ENCODE measurements around the gene TIGD3.
"Not testable (repeated sequence)": the region's sequence is repeated elsewhere in the genome, so short reads cannot be mapped to it uniquely, and the experiment has no call there.

The TIGD3 gene

DNA sequence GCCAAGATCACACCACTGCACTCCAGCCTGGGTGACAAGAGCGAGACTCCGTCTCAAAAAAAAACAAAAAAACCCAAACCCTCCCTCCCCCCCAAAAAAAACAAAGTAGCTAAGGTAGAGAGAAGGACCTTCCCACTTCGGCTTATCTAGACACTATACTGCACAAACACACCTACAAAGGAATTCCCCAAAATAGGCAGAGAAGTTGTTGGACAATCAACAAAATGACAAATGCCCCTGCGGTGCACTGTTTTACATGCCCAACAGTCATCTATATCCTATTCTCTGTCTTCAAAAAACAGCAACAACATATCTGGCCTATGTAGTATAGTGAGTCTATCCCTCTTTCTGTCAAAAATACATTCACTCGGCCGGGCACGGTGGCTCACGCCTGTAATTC, 27.5 kb upstream of the TIGD3 start:
- no peak for DNase-seq

DNA sequence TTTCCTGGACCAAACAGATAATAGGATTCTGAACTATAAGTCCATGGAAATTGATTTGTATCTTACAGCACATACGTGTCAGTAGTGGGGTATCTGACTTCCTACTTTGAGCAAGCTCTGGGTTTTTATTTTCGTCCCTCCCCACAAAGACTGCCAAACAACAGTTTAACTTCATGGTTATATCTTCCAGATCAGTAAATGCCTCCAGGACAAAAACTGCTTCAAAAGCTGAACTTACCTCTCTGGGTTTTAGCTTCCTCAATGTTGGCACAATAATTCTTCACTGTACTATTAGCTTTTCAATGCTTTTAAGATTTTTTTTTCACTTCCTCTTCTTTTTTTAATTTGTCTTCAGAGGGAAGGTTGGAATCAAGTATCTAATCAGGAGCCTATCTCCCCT, 25.1 kb upstream of the TIGD3 start:
- DNase-seq: no peak

DNA sequence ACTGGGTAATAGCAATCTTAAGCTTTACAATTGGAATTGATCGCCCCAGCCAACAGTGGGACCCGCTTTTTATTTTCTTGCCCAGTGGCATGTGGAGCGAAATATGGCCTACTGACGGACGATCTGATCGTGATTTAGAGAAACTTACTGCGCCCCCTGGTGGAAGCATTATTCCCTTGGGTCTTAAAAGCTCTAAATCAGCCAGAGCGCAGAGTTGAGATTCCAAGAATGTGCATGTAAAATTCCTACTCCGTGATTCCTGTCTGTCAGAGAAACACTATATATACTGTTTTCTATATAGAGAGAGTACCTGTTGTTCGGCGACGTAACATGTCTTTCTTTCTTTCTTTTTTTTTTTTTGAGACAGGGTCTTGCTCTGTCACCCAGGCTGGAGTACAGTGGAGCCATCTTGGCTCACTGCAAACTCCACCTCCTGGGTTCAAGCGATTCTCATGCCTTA, 24.6 kb upstream of the TIGD3 start:
- peak; percentile 82 for DNase-seq

DNA sequence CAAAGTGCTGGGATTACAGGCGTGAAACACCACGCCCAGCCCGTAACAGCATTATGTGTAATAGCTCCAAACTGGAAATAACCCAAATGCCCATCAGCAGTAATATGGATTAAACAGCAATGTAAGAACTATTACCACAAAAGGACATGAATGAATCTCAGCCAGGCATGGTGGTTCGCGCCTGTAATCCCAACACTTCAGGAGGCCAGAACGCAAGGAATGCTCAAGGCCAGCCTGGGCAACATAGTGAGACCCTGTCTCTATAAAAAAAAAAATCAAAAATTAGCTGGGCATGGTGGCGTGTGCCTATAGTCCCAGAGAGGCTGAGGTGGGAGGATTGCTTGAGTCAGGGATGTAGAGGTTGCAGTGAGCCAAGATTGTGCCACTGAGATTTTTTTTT, 24.0 kb upstream of the TIGD3 start:
- no peak for DNase-seq

DNA sequence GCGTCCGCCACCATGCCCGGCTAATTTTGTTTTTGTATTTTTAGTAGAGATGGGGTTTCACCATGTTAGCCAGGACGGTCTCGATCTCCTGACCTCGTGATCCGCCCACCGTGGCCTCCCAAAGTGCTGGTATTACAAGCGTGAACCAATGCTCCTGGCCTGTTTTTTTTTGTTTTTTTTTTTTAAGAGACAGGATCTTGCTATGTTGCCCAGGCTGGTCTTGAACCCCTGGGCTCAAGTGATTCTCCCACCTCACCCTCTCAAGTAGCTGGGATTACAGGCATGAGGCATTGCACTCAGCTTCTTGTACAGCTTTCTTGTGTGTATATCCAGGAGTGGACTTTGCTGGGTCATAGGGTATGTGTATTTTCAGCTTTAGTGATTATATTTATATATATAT, 22.0 kb upstream of the TIGD3 start:
- DNase-seq: not testable (repeated sequence)

DNA sequence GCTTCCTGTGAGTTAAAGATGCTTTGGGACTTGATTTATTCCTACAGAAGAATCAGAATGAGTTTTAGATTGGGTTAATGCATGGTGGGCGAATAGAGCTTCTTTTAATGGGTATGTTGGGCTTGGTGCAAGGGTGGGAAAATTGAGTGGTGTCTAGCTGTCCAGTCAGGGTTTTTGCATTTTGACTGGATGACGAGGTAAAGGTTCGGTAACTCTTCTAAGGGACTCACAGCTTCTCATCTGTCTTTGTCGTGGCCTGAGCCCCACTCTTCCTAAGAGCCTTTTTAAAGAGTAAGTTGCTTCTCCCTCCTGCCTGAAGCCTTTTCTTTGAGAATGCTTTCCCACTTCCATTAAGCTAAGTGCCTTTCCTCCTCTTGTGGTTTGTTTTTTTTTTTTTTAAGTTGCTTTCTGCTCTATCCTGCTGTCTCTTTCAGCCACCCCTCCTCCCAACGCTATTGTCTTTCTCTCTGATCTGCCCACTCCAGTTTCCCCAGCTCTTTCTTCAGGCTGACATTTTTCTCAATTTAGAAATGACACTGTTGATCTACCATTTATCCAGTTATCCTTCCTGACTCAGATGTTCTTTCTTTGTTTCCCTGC, 19.8 kb upstream of the TIGD3 start:
- no peak for DNase-seq

DNA sequence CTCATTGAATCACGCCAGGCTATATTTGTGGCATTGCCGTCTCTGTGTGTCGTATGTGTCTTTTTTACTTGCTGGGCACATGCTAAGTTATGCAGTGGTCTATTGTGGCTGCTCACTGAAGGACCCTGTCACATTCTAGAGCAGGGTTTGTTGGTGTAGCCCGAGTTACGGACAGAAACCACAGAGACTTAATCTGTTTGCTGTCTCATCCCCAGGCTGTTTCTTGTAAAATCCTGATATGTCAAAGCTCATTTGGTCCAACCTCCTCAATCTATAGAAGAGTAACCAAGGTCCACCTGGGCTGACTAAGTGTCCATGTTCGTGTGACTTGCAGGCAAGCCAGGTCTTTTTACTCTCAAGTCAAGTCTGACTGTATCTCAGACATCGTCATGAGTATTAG, 15.9 kb upstream of the TIGD3 start:
- no peak for DNase-seq

DNA sequence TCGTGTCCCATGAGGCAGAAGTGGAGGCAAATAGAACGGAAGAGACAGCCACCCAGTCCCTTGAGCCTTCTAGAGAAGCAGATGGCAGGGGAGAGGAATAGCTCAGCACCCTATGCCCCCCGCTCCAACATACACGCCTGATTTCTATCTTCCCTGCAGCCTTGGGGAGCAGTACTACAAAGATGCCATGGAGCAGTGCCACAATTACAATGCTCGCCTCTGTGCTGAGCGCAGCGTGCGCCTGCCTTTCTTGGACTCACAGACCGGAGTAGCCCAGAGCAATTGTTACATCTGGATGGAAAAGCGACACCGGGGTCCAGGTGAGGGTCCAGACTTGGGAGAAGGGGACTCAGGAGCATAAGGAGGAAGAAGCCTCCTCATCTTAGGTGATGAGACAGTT, 14.3 kb upstream of the TIGD3 start:
- DNase-seq: no peak

DNA sequence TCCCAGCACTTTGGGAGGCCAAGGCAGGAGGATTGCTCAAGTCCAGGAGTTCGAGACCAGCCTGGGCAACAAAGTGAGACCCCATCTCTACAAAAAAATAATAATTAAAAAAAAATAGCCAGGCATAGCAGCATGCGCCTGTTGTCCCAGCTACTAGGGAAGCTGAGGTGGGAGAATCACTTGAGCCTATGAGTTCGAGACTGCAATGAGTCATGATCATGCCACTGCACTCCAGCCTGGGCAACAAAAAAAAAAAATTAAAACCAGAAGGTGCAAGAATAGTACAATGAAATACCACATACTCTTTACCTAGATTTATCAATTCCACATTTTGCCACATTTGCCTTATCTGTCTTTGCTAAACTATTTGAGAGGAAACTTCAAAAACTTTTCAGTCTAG, 12.7 kb upstream of the TIGD3 start:
- DNase-seq: no peak

DNA sequence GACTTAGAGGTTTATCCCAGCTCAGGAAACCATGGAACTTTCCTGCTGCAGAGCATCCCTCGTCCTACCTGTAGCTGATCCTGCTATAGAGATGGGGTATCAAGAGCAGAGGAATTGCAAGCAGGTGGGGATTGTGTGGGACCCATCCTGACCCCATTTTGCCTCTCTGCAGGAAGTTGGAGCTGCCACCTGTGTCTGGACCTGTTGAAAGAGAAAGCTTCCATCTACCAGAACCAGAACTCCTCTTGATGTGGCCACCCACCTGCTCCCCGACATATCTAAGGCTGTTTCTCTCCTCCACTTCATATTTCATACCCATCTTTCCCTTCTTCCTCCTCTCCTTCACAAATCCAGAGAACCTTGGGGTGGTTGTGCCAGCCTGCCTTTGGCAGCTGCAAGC, 3.0 kb upstream of the TIGD3 start:
- no peak for DNase-seq

DNA sequence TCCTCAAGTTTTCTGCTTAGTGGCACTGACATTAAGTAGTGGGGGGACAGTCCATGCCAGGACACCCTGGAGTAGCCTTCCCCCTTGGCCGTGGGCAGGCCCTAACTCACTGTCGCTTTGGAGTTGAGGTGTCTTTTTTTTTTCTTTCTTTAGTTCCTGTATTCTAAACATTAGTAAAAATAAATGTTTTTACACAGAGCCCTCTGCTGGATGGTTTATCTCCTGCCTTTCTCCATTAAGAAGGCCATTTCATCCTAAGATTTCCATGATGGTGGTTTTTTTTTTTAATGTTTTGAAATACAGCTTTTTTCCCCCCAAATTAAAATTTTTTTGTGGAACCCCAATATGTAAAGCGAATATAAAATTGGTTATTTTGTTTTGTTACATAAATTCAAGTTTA, 1.8 kb upstream of the TIGD3 start:
- no peak for DNase-seq

DNA sequence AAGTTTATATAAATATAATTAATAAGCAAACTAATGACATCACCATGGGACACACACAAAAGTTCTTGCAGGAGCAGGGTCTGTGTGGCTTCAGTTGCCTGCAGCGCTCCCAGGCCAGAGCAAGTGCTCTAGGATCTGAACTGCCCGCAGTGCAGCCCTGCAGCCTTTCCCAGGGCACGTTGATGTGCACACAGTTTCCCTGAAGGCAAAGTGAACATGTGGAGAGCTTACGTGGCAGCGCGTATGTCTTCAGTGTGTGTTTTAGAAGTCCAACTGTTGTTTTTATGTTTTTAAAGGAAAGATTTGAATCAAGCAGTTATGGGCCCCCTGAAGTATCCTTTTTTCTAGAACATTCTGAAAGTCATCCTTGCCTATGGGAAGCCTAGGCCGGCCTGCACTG, 1.2 kb upstream of the TIGD3 start:
- DNase-seq: no peak

DNA sequence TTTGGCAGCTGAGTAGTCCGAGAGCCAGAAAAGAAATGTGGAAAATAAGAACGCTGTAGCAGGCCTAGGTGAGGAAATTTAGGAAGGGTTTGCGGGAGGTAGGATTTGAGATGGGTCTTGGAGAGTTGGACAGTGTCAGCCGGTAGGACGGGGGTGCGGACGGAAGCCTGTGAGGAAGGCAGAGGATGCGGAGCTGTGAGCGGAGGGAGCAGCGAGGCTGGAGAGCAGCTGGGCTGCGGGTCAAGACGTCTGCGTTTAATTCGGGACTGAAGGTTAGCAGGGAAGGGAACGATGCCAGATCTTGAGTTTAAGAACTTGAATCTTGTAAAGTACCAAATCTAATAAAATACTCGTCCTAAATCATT, 669 bp upstream of the TIGD3 start:
- no peak for DNase-seq

DNA sequence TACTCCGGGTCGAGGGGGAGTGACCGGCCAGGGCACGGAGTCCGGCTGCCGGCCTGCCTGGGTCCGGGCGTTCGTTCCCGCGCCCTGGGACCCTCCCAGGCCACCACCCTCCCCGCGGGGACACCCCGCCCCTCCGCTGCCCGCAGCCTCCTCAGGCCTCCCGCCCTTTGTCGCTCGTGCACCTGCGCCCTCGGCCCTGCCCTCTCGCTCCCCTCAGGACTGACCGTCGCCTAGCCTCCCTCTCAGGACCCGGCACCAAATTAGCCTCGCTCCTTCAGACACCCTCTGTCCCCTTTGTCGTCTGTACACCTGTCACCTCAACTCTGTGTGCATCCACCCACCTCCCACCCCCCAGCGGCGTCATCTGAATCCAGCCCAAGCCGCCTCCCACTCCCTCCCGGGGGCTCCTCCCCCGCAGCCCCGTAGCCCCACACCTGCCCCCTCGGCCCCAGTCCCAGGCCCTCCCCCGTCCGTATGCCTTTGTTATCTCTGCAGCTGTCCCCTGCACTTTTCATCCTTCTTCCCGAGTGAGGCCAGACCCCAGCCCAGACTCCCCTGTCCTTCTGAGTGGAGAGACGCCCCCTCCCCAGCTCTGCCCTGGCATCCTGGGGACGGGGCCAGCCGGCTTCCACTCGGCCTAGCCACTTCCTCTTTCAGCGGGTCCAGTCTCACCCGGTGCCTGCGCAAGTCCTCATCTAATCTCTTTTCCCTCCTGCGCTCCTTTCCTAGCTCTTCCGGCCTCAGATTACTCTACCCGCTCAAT, 643 bp downstream of the TIGD3 start:
- peak; percentile 37 for DNase-seq

DNA sequence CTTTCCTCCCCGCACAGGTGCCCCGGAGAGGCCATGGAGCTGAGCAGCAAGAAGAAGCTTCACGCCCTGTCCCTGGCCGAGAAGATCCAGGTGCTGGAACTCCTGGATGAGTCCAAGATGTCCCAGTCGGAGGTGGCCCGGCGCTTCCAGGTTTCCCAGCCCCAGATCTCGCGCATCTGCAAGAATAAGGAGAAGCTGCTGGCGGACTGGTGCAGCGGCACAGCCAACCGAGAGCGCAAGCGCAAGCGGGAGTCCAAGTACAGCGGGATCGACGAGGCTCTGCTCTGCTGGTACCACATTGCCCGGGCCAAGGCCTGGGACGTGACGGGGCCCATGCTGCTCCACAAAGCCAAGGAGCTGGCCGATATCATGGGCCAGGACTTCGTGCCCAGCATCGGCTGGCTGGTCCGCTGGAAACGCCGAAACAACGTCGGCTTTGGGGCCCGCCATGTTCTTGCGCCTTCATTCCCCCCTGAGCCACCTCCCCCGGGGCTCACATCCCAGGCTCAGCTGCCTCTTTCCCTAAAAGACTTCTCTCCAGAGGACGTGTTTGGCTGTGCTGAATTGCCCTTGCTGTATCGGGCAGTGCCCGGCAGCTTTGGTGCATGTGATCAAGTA, 1.3 kb downstream of the TIGD3 start:
- DNase-seq: no peak

DNA sequence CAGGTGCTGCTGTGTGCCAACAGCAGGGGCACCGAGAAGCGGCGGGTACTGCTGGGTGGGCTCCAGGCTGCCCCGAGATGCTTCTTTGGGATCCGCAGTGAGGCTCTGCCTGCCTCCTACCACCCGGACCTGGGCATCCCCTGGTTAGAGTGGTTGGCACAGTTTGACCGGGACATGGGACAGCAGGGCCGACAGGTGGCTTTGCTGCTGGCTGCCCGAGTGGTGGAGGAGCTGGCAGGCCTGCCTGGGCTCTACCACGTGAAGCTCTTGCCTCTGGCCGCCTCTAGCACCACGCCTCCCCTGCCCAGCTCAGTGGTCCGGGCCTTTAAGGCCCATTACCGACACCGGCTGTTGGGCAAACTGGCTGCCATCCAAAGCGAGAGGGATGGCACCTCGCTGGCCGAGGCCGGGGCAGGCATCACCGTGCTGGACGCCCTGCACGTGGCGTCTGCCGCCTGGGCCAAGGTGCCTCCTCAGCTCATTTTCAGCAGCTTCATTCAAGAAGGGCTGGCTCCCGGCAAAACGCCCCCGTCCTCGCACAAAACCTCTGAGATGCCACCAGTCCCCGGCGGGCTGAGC, 1.9 kb downstream of the TIGD3 start:
- DNase-seq: no peak

DNA sequence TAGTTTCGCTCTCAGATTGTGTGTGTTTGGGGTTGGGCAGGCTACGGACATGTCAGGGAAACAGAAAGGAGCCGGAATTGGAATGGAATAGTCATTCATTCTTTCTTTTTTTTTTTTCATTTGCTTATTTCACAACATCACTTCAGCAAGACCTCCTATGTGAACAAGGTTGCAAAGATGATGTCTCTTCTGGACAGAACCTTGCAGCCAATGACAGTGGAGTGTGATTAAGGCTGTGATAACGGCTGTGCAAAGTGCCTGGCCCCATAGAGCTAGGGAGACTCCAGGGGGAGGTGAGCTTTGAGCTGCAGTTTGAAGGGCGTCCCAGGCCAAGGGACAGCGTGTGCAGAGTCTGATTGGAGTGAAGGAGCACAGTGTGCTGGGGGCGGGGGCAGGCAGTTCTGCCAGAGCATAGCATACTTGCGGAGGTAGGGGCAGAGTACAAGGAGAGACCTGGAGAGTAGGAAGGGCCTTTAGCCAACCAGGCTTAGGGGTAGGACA, 3.4 kb downstream of the TIGD3 start:
- no peak for DNase-seq

DNA sequence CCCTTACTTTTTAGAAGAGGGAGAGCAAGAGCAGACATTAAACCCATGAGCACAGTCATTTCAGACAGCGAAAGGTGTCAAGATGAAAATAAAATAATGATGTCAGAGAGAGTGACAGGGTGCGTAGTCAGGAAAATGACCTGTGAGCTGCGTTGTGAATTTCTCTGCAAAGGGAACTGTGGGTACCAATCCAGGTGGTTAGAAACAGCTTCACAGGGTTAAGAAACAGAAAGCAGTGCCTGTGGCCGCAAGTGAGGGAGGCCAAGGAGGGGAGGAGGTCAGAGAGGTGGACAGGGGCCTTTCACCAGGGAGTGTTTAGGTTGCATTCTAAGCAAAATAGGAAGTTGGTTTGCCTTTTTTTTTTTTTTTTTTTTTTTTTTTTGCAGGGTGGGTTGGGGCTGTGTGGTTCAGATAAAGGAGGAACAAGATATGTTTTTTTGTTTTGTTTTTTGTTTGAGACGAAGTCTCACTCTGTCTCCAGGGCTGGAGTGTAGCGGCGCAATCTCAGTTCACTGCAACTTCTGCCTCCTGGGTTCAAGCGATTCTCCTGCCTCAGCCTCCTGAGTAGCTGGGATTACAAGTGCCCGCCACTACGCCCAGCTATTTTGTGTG, 7.9 kb downstream of the TIGD3 start:
- no peak for DNase-seq

DNA sequence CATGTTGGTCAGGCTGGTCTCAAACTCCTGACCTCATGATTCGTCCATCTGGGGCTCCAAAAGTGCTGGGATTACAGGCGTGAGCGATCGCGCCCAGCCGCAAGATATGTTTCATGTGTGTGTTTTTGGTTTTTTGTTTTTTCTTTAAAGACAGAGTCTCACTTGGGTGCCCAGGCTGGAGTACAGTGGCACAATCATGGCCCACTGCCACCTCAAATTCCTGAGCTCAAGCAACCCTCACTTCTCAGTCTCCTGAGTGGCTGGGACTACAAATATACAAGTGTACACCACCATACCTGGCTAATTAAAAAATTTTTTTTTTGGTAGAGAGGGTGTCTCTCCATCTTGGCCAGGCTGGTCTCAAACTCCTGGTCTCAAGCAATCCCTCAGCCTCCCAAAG, 8.4 kb downstream of the TIGD3 start:
- no peak for DNase-seq

DNA sequence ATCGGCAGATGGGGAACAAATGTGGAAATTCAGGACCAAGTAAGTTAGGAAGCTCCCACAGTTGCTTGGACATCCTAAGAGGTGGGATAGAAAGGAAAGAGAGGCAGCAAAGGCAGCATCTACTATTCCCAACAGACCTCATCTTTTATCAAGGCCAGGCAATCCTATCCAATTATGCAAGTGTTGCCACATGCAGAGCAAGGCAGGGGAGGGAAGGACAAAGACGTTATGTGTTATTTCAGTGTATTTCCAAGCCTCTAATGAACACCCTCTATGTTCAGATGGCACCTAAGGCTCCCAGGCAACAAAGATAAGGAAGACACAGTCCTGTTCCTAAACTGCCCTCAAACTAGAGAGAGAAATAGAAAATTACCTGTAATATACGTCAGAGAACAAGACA, 9.2 kb downstream of the TIGD3 start:
- DNase-seq: no peak

DNA sequence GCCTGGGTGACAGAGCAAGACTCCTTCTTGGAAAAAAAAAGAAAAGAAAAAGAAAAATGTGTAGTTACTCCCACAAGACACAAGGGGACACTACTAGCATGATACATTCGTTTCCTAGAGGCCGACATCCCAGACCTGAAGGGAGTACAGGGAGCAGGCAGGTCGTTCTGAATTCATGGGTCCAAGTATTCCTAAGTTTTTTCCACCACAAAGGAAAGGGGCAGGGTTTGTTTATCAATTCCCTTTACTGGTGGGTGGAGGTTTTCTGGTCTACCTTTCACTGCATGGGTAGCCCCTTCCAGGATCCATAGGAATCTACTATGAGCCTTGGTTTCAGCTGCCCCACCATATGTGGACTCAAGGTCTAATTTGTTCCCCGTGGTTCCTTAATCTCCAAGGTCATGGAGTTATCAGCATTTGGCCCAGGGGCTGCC, 11.8 kb downstream of the TIGD3 start:
- DNase-seq: peak; percentile 70

DNA sequence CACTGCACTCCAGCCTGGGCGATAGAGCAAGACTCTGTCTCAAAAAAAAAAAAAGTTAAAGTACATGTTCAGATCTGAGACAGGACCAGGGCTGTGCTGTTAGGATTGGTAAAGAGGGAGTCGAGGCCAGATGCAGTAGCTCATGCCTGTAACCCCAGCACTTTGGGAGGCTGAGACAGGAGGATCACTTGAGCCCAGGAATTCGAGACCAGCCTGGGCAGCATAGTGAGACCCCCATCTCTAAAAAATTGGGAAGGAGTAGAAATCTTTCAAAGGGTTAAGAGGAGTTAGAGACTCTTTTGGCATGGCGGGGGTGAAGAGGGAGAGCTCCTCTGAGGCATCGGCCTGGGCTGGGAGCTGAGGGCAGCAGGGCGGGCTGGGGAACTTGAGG, 16.1 kb downstream of the TIGD3 start:
- no peak for DNase-seq

DNA sequence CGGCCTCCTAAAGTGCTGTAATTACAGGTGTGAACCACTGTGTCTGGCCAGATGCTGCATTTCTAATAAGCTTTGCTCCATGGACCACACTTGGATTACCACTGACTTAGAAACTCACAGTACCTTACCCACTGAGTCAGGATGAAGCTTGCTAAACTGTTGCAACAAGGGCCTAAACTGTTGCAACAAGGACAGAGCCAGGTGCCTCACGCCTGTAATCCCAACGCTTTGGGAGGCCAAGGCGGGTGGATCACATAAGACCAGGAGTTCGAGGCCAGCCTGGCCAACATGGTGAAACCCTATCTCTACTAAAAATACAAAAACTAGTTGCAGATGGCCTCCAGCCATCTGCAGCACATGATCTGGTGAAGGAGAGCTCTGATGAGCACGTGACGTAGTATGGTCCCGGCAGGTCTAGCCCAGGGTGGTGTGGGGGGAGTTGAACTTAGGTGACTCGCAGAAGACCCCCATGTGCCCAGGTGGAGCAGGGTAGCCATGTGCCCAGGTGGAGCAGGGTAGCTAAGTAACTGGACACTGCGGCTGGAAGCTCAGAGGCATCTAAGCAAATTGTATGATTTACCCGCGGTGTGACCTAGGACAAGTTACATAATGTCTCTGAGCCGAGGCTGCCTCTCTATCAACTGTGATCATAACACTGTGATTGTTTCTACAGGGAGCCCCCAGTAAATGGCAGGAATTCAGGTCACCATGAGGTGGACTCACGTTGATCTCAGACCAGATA, 19.5 kb downstream of the TIGD3 start:
- DNase-seq: no peak

Data from CD4-positive, alpha-beta T cell treated with Interleukin-4 for 4 hours (primary cell).